ENCODE data around the gene POLR1H.

The POLR1H gene

DNA sequence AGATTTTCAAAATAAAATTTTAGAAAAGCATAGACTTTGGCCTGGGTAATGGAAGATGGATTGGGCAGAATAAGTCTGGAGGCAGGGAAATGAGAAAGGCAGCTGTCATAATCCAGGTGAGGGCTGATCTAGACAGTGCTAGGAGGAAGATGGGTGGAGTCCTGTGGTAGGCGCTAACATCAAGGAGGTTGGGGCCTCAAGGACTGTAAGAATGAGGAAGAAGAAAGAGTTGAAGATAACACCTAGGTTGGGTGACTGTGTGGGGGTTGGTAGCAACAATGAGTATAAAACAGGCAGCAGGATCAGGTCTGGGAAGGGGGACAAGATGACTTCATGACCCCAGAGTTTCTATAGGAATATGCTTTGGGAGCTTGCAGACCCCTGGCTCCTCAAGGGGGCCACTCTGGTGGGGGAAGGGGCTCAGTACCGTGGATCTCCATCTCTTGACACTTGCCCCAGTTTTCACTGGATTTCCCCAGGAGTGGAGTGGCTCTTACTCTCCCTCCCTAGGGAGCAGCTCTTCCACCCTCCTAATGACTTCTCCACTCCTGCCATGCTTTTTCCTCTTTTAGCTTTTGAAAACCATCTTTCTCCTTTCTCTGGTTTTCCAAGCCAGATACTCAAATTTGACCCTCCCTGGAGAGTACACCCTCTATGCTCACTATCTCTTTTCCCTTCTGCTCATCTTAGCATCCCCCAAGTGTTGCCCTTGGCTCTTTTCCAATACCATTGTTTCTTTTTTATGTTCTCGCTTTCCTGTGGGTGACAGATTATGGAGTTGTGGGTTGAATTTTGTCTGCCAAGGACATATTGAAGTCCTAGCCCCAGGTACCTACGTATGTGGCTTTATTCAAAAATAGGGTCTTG is 37.1 kb downstream of the POLR1H start:
- DNase-seq = no peak

DNA sequence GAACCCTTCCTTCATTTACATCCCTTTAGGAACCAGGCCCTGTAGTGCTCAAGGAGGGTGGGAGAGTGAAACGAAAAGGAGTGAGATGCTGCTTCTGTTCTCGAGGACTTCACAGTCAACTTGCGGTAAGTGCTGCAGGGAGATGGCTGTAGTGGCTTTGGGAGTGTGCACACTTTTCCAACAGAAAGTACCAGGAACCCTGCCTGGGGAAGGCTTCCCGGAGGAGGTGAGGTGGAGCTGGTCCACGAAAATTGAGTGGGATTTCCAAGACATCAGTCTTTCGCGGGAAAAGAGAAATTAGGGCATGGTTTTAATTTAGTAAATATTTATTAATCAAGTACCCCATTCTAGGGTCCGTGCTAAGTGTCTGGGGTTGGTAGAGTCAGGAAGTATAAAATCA is 39.1 kb downstream of the POLR1H start:
- DNase-seq = no peak

DNA sequence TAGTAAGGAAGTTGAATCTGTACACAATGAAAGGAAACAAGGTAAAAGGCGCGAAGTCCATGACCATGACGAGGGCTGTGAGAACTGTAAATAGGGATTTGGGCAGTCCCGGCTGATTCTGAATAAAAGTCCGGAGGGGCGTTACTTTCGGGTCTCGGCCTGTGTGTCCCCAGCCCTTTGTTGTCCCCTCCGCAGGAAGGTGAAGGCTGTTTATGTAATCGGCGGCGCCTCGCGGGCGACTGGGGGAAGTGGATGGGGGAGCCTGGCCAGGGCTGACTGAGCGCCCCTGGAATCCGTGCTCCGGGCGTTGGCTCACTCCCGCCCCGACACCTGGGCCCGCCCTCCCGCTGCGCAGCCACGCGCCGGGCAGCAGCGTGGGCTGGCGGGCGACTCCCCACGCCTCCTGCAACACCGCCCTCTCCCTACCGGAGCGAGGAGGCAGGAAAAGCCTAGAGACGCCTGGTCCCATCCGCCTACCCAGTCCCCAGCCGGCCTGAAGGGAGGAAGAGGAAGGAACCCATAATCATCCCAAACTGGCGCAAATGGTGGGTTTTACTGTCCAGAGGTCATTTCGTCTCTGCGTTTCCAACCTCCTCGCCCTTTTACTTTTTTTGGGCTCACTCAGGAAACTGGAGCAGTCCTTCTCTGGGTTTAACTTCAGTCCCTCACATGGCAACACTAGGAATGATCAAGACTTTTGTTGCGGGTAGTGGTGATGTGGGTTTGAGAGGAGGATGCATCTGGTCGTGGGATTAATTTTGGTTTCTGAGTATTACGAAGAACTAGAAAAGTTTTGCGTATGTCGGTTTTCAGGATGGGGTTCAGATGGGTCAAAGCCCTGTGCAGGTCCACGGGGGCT is 39.7 kb downstream of the POLR1H start:
- no peak for DNase-seq

- peak; percentile 94 for DNase-seq
These were observed 40.7 kb downstream of the POLR1H start for GRCh38 chr6:30101444-30102413.

DNA sequence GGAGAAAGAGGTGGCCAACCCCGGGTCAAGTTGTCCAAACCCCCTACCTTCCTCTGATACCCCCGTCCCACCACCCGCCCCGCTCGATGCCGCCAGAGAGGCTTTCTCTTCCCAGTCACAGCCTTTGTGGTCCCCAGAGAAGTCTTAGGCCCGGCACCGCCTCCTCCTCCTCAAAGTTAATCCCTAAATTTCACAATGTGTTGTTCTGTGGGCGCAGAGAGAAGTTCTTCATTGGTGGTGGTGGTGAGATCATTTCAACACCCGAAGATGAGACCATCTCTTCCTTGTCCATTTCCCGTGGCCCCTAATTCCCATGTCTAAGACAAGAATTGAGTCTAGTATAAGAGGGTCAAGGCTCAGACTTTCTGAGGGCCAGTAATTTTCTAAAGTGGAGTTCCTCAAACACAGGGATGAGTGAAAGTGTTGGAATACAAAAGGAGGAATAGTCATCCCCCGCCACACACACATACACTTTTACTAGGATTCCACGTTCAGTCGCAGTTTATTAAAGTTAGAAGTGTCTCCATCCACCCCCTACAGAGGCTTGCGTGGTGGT is 41.4 kb downstream of the POLR1H start:
- peak; percentile 92 for DNase-seq

GRCh38 chr6:30102970-30103871 is 42.2 kb downstream of the POLR1H start:
- DNase-seq = peak; percentile 93

GRCh38 chr6:30103872-30104179 is 42.8 kb downstream of the POLR1H start:
- no peak for DNase-seq

GRCh38 chr6:30104661-30105060 is 43.6 kb downstream of the POLR1H start:
- DNase-seq = no peak

- DNase-seq = no peak
These were observed 50.3 kb downstream of the POLR1H start for GRCh38 chr6:30111266-30111856.

GRCh38 chr6:30112402-30112994 is 51.4 kb downstream of the POLR1H start:
- peak; percentile 39 for DNase-seq

GRCh38 chr6:30113003-30113759 is 52.1 kb downstream of the POLR1H start, which contains the start of gene TRIM31:
Gene TRIM31, minus strand, starts transcription at chr6:30113090. Its CDS starts 285 bp downstream, at chr6:30112805.
- peak; percentile 53 for DNase-seq

- DNase-seq = peak; percentile 38
These were observed 52.8 kb downstream of the POLR1H start for GRCh38 chr6:30113841-30114240.
